HEK293 (cell line): ENCODE measurements around the gene SLC4A11.

Experiments
- KLF16 ChIP-seq: fragments of 450-650 bp; formaldehyde crosslinking; IDR thresholded peaks from 2 replicates; pipeline ENCODE4 v1.5.1; 2017; ENCODE audit warnings: missing biosample characterization, missing genetic modification characterization
- ZBTB17 ChIP-seq: fragments of 450-650 bp; formaldehyde crosslinking; IDR thresholded peaks from 2 replicates; pipeline ENCODE4 v1.5.1; 2016; ENCODE audit warnings: missing biosample characterization, missing genetic modification characterization
- ZNF140 ChIP-seq: fragments of 450-650 bp; formaldehyde crosslinking; IDR thresholded peaks from 2 replicates; pipeline ENCODE4 v1.5.1; 2016; ENCODE audit warnings: missing biosample characterization, missing genetic modification characterization
- ZNF223 ChIP-seq: fragments of 450-650 bp; formaldehyde crosslinking; IDR thresholded peaks from 2 replicates; pipeline ENCODE4 v1.5.1; 2016; ENCODE audit warnings: missing biosample characterization, missing genetic modification characterization
- ZNF274 ChIP-seq, 2 experiments: fragments of 200-500 bp in 1 of 2; fragments of 450-650 bp in 1 of 2; sonication (Bioruptor generic) in 1 of 2; formaldehyde crosslinking in 1 of 2; IDR thresholded peaks; 2 replicates each; pipeline versions ENCODE4 v1.5.1 to v1.6.1; 2014 to 2016; ENCODE audit warnings: borderline replicate concordance in 1 of 2, inconsistent platforms in 1 of 2, low read length in 1 of 2, missing biosample characterization in 1 of 2, missing genetic modification characterization in 1 of 2
- ZNF571 ChIP-seq: fragments of 450-650 bp; formaldehyde crosslinking; IDR thresholded peaks from 2 replicates; pipeline ENCODE4 v1.5.0; 2017; ENCODE audit warnings: missing biosample characterization, missing genetic modification characterization
- TF ChIP-seq, protein P1 (sequence below): fragments of 450-650 bp; formaldehyde crosslinking; IDR thresholded peaks from 2 replicates; pipeline ENCODE4 v1.5.1; 2016; ENCODE audit warnings: missing biosample characterization, missing genetic modification characterization
- TF ChIP-seq, protein P2 (sequence below): fragments of 450-650 bp; formaldehyde crosslinking; IDR thresholded peaks from 2 replicates; pipeline ENCODE4 v1.5.1; 2016; ENCODE audit warnings: missing biosample characterization, missing genetic modification characterization

DNA sequence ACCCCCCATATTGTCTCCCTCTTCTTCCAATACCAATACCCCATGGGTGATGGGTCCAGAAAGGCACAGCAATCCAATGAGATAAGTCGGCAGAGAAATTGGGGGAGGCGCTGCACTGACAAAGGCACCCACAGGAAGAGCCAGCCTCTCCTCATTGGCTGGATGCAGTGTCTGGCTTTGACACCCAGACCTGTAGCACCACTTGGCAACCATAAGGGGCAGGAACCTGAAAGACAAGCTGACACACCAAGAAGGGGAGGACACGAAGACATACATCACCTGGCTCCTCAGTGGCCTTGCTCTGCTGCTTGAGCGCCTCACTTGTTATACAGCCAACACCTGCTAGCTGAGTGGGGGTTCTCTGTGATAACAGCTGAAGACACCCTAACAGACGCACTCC, 19.4 kb upstream of the SLC4A11 start:
- TF ChIP-seq KLF16, result no peak
- no peak for TF ChIP-seq ZNF274 (IDR thresholded peaks at IDR 0.05; ENCODE audit: low read length)
- no peak for TF ChIP-seq ZNF274 (tag by site-specific recombination; IDR thresholded peaks at IDR 0.05; ENCODE audit: borderline replicate concordance)
- TF ChIP-seq ZNF223 (tag by site-specific recombination), result no peak
- TF ChIP-seq, protein P1, sequence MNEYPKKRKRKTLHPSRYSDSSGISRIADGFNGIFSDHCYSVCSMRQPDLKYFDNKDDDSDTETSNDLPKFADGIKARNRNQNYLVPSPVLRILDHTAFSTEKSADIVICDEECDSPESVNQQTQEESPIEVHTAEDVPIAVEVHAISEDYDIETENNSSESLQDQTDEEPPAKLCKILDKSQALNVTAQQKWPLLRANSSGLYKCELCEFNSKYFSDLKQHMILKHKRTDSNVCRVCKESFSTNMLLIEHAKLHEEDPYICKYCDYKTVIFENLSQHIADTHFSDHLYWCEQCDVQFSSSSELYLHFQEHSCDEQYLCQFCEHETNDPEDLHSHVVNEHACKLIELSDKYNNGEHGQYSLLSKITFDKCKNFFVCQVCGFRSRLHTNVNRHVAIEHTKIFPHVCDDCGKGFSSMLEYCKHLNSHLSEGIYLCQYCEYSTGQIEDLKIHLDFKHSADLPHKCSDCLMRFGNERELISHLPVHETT (tag by site-specific recombination), result no peak
- TF ChIP-seq, protein P2, sequence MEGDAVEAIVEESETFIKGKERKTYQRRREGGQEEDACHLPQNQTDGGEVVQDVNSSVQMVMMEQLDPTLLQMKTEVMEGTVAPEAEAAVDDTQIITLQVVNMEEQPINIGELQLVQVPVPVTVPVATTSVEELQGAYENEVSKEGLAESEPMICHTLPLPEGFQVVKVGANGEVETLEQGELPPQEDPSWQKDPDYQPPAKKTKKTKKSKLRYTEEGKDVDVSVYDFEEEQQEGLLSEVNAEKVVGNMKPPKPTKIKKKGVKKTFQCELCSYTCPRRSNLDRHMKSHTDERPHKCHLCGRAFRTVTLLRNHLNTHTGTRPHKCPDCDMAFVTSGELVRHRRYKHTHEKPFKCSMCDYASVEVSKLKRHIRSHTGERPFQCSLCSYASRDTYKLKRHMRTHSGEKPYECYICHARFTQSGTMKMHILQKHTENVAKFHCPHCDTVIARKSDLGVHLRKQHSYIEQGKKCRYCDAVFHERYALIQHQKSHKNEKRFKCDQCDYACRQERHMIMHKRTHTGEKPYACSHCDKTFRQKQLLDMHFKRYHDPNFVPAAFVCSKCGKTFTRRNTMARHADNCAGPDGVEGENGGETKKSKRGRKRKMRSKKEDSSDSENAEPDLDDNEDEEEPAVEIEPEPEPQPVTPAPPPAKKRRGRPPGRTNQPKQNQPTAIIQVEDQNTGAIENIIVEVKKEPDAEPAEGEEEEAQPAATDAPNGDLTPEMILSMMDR (tag by site-specific recombination), result no peak
- no peak for TF ChIP-seq ZBTB17
- no peak for TF ChIP-seq ZNF140 (tag by site-specific recombination)
- TF ChIP-seq ZNF571 (tag by site-specific recombination), result no peak
